Measurements from ENCODE around the gene ATXN7. TPM values are rescaled to one million over a fixed set of nuclear protein-coding genes. Genes with fewer than 3 reads are reported as not detected.

ATXN7 gene
- total RNA-seq, 1 experiment from 2014 or later: 27.5 TPM

DNA sequence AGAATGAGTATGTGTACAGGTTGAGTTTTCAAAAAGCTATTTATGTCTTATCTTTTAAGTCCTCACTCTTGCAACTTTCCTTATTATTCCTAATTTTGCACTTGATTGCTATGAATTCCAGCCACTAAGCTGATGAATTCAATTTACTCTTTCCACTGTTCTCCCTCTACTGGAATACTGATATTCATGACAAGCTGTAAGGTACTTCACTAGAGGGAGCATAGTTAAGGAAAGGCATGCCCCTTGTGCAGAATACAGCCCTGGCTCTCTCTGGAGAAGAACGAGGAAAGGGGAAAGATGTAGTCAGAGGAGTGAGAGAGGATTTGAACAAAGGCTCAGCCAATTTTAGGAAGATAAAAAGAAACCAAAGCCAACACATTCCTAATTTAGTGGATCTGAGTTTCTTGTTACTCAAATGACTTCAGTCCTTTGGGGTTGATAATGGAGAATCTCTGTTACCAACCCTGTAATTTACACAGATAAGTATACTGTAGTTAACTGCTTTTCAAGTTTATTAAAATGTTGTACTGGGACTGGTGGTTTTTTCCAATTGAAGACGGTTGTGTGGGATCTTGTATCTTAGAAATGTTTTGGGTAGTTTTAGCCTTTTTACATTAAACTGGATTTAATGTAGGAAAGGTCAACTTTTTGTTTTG lies 44.5 kb downstream of the ATXN7 start:
- ChIA-PET POLR2A (no interaction called here), CTCF (interaction anchor here (0.6 to 0.7 kb wide), 2 partner anchors 21 to 48 kb away, joined by 3 read pairs; no protein-coding TSS in a partner anchor), RAD21 (ENCODE audit: low non-redundant PET in 1 of 2, low total read pairs in 2 of 2, uncharacterized antibody in 2 of 2, unreplicated experiment in 2 of 2) (no interaction called here)
- no TSS peak for BruUV-seq (replicated peaks)
- DNase-seq (ENCODE audit: low read depth, low spot score) (no peak), ATAC-seq (no peak)
- Histone ChIP-seq H3K36me3 (ENCODE audit: control insufficient read depth in 1 of 2, insufficient read depth in 2 of 2, low read length in 2 of 2) (no peaks in the 10 kb centered on the region), H3K4me1 (ENCODE audit: control insufficient read depth in 1 of 2, insufficient read depth in 2 of 2, low read length in 2 of 2) (peaks cover 7 to 19% of the 10 kb centered on the region in 2 experiments; a peak in 3 of 4 replicates), H3K4me3 (replicated peaks in 1 of 2; ENCODE audit: low read depth in 1 of 2, low read length in 2 of 2) (no peak overlapping the region), H2AFZ (ENCODE audit: low read depth, low read length, poor library complexity, severe bottlenecking) (no peak overlapping the region), H3K9ac (ENCODE audit: low read length) (no peak overlapping the region), H4K20me1 (ENCODE audit: insufficient read depth) (no peaks in the 10 kb centered on the region), H3K9me2 (ENCODE audit: insufficient read depth) (no peaks in the 10 kb centered on the region), H3K27ac (ENCODE audit: low read depth, low read length) (no peak overlapping the region), H3K9me3 (ENCODE audit: control insufficient read depth in 1 of 2, insufficient read depth in 1 of 2, low read depth in 1 of 2, low read length in 2 of 2) (no peaks in the 10 kb centered on the region), H3K27me3 (ENCODE audit: insufficient read depth, low read length) (no peaks in the 10 kb centered on the region), H3K4me2 (ENCODE audit: low read length) (no peak overlapping the region), H3K79me2 (ENCODE audit: insufficient read depth, low read length) (peaks cover 20% of the 10 kb centered on the region)
- TF ChIP-seq CEBPB (IDR thresholded peaks at IDR 0.05; ENCODE audit: low read depth): no peak
- TF ChIP-seq, protein P1, sequence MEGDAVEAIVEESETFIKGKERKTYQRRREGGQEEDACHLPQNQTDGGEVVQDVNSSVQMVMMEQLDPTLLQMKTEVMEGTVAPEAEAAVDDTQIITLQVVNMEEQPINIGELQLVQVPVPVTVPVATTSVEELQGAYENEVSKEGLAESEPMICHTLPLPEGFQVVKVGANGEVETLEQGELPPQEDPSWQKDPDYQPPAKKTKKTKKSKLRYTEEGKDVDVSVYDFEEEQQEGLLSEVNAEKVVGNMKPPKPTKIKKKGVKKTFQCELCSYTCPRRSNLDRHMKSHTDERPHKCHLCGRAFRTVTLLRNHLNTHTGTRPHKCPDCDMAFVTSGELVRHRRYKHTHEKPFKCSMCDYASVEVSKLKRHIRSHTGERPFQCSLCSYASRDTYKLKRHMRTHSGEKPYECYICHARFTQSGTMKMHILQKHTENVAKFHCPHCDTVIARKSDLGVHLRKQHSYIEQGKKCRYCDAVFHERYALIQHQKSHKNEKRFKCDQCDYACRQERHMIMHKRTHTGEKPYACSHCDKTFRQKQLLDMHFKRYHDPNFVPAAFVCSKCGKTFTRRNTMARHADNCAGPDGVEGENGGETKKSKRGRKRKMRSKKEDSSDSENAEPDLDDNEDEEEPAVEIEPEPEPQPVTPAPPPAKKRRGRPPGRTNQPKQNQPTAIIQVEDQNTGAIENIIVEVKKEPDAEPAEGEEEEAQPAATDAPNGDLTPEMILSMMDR (IDR thresholded peaks at IDR 0.05 in 2 of 3, conservative IDR thresholded peaks at IDR 0.05 in 1 of 3; ENCODE audit: borderline replicate concordance in 1 of 3, insufficient read depth in 1 of 3, low read depth in 2 of 3, low read length in 2 of 3): peak; percentile 29 to 43 (median 40); a peak in 4 of 6 replicates
- TF ChIP-seq YY1 (IDR thresholded peaks at IDR 0.05; ENCODE audit: extremely low read depth, insufficient replicate concordance, low read depth, low read length): no peak
- intact Hi-C loops (cut with micrococcal nuclease): loop anchor here (5.0 kb wide), 1 partner anchor 36 kb away; no protein-coding TSS in a partner anchor

DNA sequence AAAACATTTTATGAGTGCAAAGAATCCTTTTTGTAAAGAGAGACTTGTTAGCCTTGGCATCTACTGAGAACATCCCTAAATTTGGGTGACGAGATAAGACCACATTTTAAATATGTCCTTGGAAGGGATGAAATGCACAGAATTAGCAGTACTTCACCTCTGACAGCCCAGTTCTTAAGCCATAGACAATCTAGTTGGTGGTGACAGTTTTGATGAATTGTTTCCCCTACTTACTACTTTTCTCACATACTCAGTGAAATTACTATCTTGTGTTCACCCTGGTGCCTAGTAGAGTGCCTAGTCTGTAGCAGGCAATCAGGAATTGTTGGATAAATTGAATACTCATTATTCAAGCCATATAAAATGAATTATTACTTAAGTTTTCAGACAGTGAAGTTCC lies 45.1 kb downstream of the ATXN7 start:
- DNase-seq (ENCODE audit: low read depth, low spot score): no peak
- no peak for TF ChIP-seq ELF1 (IDR thresholded peaks at IDR 0.05; ENCODE audit: borderline replicate concordance, low read depth)
- TF ChIP-seq, protein P2, sequence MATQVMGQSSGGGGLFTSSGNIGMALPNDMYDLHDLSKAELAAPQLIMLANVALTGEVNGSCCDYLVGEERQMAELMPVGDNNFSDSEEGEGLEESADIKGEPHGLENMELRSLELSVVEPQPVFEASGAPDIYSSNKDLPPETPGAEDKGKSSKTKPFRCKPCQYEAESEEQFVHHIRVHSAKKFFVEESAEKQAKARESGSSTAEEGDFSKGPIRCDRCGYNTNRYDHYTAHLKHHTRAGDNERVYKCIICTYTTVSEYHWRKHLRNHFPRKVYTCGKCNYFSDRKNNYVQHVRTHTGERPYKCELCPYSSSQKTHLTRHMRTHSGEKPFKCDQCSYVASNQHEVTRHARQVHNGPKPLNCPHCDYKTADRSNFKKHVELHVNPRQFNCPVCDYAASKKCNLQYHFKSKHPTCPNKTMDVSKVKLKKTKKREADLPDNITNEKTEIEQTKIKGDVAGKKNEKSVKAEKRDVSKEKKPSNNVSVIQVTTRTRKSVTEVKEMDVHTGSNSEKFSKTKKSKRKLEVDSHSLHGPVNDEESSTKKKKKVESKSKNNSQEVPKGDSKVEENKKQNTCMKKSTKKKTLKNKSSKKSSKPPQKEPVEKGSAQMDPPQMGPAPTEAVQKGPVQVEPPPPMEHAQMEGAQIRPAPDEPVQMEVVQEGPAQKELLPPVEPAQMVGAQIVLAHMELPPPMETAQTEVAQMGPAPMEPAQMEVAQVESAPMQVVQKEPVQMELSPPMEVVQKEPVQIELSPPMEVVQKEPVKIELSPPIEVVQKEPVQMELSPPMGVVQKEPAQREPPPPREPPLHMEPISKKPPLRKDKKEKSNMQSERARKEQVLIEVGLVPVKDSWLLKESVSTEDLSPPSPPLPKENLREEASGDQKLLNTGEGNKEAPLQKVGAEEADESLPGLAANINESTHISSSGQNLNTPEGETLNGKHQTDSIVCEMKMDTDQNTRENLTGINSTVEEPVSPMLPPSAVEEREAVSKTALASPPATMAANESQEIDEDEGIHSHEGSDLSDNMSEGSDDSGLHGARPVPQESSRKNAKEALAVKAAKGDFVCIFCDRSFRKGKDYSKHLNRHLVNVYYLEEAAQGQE (IDR thresholded peaks at IDR 0.05; ENCODE audit: low read depth): no peak
- TF ChIP-seq POLR2AphosphoS5 (IDR thresholded peaks at IDR 0.05; ENCODE audit: low read depth, low read length): no peak
- no peak for TF ChIP-seq JUND (IDR thresholded peaks at IDR 0.05)
- no peak for TF ChIP-seq EZH2phosphoT487 (IDR thresholded peaks at IDR 0.05; ENCODE audit: borderline replicate concordance)
- no peak for TF ChIP-seq ZNF274 (IDR thresholded peaks at IDR 0.05; ENCODE audit: low read depth, low read length)
- TF ChIP-seq, protein P3, sequence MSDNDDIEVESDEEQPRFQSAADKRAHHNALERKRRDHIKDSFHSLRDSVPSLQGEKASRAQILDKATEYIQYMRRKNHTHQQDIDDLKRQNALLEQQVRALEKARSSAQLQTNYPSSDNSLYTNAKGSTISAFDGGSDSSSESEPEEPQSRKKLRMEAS (IDR thresholded peaks at IDR 0.05): no peak
- no peak for TF ChIP-seq FOSL1 (IDR thresholded peaks at IDR 0.05; ENCODE audit: low read depth)

More for the DNA sequence above, 45.1 kb downstream of the ATXN7 start:
- Histone ChIP-seq H3K4me2 (ENCODE audit: low read length) (no peak overlapping the region), H3K27me3 (ENCODE audit: insufficient read depth, low read length) (no peaks in the 10 kb centered on the region), H3K36me3 (ENCODE audit: control insufficient read depth in 1 of 2, insufficient read depth in 2 of 2, low read length in 2 of 2) (no peaks in the 10 kb centered on the region), H4K20me1 (ENCODE audit: insufficient read depth) (no peaks in the 10 kb centered on the region), H3K27ac (ENCODE audit: low read depth, low read length) (no peak overlapping the region), H3K79me2 (ENCODE audit: insufficient read depth, low read length) (peaks cover 26% of the 10 kb centered on the region), H3K4me1 (ENCODE audit: control insufficient read depth in 1 of 2, insufficient read depth in 2 of 2, low read length in 2 of 2) (peaks cover 12 to 25% of the 10 kb centered on the region in 2 experiments; a peak in 3 of 4 replicates), H3K9ac (ENCODE audit: low read length) (no peak overlapping the region), H3K9me3 (ENCODE audit: control insufficient read depth in 1 of 2, insufficient read depth in 1 of 2, low read depth in 1 of 2, low read length in 2 of 2) (no peaks in the 10 kb centered on the region), H3K9me2 (ENCODE audit: insufficient read depth) (no peaks in the 10 kb centered on the region), H2AFZ (ENCODE audit: low read depth, low read length, poor library complexity, severe bottlenecking) (no peak overlapping the region), H3K4me3 (replicated peaks in 1 of 2; ENCODE audit: low read depth in 1 of 2, low read length in 2 of 2) (no peak overlapping the region)
- POLR2A ChIA-PET: no interaction called here
- ATAC-seq: no peak
- intact Hi-C loops (cut with micrococcal nuclease): loop anchor here (5.0 kb wide), 1 partner anchor 36 kb away; no protein-coding TSS in a partner anchor
- CTCF ChIA-PET: no interaction called here
- no TSS peak for BruUV-seq (replicated peaks)
- RAD21 ChIA-PET (ENCODE audit: low non-redundant PET in 1 of 2, low total read pairs in 2 of 2, uncharacterized antibody in 2 of 2, unreplicated experiment in 2 of 2): no interaction called here

Measured in HCT116 (cell line).